ENCODE measurements around the gene GPR82.
"Not testable (repeated sequence)": the region's sequence is repeated elsewhere in the genome, so short reads cannot be mapped to it uniquely, and the experiment has no call there.

The GPR82 gene, protein sequence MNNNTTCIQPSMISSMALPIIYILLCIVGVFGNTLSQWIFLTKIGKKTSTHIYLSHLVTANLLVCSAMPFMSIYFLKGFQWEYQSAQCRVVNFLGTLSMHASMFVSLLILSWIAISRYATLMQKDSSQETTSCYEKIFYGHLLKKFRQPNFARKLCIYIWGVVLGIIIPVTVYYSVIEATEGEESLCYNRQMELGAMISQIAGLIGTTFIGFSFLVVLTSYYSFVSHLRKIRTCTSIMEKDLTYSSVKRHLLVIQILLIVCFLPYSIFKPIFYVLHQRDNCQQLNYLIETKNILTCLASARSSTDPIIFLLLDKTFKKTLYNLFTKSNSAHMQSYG

DNA sequence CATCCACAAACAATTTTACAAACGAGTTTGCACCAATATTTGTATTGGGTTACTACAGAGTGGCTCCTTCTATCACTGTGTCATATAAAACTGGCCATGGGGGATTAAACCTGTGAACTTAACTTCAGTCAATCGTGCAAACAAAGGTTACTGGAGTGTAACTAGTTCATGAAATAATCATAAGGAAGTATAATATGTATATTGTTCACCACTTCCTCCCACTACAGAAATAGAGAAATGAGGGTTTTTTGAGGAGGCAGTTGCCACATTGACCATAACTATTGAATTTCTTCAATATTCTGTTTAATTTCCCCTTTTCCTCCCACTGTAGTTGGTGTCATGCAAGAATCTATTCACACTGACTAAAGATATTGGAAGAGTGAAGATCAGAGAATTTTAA, at the start of gene GPR82:
Gene GPR82, plus strand, starts transcription at position 356 of the 400 bp plus-strand sequence. CDS start 2,846 bp downstream, outside the sequence.
- DNase-seq (ENCODE audit: low read depth in 3 of 3) = no peak

DNA sequence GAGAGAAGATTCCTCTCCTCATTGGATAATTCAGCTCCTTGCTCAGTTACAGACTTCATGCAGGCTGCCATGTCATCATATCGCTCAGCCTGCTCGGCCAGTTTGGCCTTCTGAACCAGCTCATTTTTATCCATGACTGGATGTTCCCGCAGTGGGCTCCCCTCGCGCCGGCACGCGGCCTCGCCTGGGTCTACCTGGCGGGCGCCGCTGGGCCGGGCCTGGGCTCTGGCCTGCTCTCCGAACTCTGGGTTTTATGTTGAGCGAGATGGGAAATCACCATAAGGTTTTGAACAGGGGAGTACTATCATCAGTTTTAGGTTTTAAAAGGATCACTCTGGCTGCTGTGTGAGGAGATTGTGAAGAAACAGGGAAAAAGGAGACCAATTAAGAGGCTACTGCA, 47.6 kb upstream of the GPR82 start:
- DNase-seq (ENCODE audit: low read depth in 3 of 3) = not testable (repeated sequence)

DNA sequence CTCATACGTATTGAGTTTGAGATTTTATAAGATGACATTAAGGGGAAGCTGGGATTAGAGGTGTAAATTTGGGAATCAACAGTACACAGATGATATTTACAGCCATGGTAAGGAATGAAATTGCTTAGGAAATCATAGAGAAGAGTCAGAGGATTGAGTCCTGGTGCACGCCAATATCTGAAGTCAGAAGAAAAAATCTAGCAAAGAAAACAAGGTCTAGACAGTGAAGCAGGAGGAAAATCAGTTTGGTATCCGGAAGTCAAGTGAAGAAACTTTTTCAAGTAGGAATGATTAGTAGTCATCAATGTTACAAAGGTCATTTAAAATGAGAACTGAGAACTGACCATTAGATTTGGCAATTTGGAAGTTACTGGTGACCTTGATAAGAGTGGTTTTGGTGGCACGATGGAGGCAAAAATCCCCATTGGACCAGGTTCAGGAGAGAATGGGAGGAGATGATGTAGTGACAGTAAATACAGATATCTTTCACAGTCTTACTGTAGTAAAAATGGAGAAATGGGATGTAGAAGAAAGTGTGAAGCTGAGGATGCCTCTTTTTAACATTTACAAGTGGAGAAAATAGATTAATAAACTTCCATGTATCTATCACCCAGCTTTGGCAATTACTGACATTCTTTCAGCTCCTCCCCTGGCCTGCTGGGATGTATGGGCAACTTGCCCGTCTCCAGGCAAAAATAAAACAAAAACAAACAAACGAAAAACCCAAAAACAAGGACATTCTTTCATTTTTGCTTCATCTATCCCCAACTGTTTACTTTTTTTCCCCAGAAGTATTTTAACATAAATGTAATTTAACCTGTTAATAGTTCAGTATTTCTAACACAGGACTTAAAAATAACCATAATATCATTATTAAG, 46.6 kb upstream of the GPR82 start:
- no peak for DNase-seq (ENCODE audit: low read depth in 3 of 3)

DNA sequence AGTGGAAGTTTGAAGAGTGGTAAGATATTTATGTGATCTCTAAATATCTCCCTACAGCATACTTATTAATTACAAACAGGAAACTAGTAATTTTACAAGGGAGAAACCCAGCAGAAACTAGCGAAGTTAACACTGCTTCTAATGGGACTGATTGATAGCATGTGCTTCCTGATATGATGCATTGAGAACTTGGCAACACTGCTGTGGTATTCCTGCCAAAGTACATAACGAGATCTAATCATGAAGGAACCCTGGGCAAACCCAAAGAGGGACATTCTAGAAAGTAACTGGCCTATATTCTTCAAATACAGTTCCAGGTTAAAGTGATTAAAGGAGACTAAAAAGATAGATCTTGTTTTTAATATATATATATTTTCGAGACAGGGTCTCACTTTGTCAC, 39.8 kb upstream of the GPR82 start:
- DNase-seq (ENCODE audit: low read depth in 3 of 3) = no peak

DNA sequence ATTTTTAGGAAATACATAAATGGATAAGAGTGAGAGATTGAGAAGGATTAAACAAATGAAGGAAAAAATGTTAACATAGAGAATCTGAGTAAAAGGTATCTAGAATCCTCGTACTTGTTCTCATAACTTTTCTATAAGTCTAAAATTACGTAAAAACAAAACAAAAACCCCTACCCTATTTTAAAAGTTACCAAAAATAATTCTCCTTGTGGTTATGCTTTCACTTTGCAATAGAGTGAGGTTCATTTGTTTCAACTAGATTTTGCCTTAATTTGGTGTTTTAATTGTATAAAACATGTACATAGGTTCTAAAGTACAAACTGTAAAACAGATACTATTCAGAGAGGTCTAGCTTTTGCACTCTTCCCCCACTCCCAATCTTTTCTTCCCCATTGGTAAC, 39.0 kb upstream of the GPR82 start:
- no peak for DNase-seq (ENCODE audit: low read depth in 3 of 3)

DNA sequence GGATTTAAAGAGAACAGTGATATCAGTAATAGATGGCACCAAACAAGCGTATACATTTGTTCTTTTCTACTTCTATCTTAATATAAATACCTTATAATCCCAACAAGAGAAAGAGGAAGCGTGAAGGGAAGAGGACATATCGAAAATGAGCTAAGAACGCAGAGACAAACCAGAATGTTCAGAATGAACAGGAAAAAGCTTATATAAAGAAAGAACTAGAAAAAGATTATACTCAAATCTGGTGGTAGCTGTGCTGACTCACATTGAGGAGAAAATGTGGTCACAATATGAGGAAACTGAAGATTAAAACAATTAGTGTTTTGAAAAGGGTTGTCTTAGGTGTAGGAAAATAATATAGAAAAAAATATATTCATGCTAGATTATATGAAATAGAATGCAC, 37.2 kb upstream of the GPR82 start:
- DNase-seq (ENCODE audit: low read depth in 3 of 3) = no peak

DNA sequence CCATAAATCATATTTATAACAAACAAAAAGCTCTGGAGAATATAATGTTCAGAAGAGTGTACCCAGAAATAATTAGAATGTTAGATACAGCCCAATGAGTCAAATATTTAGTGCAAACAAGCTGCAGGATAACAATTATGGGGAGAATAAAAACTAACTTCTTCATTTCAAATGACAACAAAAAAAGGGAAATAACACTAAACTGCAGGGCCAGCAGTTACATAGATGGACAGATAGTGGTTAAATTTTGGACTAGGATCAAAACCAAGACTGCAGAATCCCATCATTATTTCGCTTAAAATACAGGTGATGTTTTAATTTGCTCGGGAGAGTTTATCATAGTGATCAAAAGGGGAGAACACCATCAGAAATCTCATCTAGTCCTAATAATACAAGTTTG, 35.8 kb upstream of the GPR82 start:
- no peak for DNase-seq (ENCODE audit: low read depth in 3 of 3)

DNA sequence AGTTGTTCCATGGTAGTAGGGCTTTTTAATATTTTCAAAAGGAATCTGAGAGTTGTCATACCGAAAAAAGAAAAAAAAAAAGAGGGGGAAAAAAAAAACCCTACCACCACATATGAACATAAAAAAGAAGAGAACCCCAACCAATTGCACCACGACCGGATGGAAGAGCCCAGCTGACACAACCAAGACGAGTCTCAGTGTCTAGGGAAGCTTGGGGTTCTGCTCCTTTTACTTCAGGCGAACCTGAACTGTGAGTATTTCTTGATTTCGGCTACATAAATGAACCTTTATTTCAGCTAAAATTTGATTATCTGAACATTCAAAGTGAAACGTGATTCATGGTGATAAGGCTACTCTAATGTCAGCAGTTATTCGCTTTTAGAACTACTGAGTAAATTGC, 35.1 kb upstream of the GPR82 start, which contains the start of gene GPR34:
Gene GPR34, plus strand, starts transcription at position 139 of the 400 bp plus-strand sequence. CDS start 6,661 bp downstream, outside the sequence.
- DNase-seq (ENCODE audit: low read depth in 3 of 3) = peak in 1 of 3 experiments; percentile 32

DNA sequence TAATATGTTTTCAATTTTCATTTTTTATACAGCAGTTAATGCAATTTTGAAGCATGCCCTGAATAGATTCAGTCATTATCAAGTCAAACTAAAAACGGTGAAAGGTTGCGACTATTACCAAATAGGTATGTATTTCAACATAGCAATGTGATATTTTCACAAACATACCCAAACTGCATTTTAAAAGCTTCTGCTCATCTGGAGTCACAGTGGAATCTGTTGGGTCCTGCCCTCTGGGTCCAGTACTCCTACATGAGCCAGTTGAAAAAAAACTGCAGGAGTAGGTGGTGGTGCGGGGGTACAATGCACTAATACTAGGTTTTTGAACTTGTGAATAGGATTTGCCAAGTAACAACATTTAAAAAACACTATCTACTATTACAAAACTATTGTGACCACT, 34.3 kb upstream of the GPR82 start:
- DNase-seq (ENCODE audit: low read depth in 3 of 3) = no peak

DNA sequence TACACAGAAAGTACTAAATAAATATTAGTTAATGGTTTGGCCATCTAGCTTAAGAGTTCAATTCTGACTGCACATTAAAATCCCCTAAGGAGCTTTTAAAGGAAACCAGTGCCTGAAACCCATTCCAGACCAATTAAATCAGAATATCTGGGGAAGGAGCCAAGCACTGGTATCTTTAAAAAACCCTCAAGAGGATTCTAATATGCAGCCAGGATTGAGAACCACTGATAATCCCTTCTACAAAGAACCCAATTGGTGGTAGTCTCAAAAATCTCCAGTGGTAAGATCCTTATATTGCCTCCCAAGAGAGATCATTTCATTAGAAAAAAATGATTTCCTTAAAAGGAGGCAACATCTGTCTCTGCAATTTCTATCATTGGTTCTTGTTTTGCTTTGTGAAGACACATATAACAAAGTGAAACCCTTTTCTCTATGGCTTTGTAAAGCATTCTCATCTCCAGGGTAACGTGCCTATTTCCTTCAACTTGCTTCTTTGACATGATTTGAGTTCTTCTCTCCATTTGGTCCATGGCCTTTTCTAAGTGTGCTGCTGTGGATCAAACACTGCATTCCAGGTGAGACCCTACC, 31.7 kb upstream of the GPR82 start:
- no peak for DNase-seq (ENCODE audit: low read depth in 3 of 3)

DNA sequence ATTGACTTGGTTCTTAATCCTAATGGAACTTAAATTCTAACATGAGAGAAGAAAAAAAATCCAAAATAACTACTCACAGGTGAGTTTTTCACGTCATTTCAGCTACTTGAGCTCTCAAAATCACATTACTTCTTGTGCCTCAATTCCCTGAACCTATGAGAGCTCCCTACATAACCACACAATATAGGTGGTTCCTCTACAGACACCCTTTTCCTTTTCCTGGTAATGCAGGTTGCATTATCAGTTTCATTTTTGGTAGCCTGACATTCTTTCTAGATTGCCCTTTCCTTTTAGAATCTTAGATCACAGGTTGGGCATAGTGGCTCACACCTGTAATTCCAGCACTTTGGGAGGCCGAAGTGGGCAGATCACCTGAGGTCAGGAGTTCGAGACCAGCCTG, 31.0 kb upstream of the GPR82 start:
- DNase-seq (ENCODE audit: low read depth in 3 of 3) = no peak

DNA sequence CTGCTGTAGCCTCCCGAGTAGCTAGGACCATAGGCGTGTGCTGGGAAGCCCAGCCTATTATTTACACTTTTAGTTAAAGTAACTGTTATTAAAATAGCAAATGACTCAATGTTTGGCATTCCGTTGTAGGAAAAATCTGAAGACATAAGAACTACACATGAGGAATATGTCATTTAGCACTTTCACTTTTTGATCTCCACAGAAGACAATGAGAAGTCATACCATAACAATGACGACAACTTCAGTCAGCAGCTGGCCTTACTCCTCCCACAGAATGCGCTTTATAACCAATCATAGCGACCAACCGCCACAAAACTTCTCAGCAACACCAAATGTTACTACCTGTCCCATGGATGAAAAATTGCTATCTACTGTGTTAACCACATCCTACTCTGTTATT, 28.6 kb upstream of the GPR82 start:
- no peak for DNase-seq (ENCODE audit: low read depth in 3 of 3)

DNA sequence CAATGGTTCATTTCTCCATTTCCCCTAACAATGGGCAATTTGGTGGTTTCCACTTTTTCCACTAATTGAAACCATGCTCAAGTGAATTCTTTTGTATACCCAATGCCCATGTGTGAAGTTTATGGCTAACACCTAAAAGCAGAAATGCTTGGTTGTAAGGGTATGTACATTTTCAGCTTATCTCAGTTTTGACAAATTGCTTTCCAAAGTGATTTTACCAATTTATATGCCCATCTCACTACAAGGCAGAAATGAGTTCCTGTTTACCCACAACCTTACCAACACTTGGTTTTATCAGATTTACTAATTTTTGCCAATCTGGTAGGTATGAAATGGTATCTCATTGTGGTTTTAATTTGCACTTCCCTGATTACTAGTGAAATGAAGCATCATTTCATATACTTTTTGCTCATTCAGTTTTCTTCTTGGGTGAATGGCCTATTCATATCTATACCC, 20.4 kb upstream of the GPR82 start:
- no peak for DNase-seq (ENCODE audit: low read depth in 3 of 3)

DNA sequence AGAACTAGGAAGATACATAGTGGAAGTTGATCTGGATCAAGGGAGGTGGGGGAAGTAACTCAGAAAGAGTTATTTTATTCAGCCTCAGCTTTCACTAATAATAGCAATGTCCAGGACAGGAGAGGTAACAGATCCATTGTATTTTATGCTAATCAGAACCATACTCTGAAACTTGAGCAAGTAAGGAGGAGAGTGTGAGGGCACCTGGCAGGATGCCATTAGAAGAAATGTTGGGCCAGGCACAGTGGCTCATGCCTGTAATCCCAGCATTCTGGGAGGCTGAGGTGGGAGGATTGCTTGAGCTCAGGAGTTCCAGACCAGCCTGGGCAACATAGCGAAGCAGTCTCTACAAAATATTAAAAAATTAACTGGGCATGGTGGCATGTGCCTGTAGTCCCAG, 18.9 kb upstream of the GPR82 start:
- no peak for DNase-seq (ENCODE audit: low read depth in 3 of 3)

DNA sequence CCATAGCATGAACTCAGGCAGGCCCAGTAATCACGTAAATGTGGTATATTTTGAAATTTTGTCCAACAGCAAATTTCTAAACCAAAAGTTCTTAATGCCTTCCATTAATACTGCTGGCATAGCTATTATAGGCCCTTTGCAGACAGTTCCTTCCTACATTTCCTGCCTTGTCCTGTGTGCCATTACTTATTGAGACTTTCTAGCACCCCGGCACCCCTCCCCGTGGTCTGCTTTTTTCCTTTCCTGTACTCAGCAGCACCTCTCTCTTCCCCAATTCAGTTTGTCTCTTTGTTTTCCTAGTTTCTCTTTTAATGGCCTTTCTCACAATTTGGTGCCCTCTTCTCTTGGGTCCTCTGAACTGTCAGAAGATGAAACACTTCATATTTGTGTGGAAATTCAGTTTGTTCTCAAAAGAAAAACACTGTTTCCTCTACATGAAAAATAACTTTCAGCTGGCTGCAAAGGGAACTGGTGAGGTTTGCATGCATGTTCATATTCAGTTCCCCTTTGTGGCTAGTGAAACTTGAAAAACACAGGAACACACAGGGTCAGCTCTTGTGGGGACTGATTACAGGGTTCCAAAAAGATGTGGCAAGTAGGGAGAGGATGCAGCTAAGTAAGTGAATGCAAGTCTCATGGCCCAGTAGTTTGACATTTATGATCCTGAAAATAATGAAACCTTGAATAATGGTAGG, 18.2 kb upstream of the GPR82 start:
- DNase-seq (ENCODE audit: low read depth in 3 of 3) = no peak

DNA sequence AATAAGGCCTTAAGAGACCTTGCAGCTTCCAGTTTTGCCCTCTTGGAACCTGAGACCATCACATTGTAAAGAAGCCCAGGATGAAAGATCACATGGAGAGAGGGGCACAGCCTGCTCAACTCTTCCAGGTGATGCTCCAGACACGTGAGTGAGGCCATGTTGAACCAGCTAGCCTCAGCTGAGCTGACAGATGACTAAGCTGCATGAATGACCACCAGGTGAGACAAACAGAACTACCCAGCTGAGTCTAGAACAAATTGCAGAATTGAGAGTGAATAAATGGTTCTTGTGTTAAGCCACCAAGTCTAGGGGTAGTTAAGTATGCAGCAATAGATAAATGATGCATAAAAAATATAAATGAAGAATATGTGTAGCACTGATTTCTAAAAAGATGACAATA, 16.8 kb upstream of the GPR82 start:
- DNase-seq (ENCODE audit: low read depth in 3 of 3) = no peak

DNA sequence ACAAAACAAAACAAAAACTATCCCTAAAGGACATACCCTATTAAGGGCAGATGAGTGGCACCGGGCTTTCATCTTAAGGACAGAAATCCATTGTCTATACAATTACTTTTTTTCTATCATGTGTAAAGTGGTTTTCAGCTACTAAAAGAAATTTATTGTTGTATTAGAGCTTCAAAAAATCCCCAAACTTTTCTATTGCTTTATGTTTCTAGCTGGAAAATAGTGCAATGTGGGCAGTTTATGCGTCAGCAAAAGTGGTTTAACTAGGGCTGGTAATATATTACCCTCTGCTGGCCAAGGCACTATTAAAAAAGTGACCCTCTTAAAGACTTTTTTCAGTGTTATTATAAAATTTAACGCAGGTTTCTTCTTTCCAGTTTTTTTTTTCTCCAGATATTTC, 15.5 kb upstream of the GPR82 start:
- no peak for DNase-seq (ENCODE audit: low read depth in 3 of 3)

DNA sequence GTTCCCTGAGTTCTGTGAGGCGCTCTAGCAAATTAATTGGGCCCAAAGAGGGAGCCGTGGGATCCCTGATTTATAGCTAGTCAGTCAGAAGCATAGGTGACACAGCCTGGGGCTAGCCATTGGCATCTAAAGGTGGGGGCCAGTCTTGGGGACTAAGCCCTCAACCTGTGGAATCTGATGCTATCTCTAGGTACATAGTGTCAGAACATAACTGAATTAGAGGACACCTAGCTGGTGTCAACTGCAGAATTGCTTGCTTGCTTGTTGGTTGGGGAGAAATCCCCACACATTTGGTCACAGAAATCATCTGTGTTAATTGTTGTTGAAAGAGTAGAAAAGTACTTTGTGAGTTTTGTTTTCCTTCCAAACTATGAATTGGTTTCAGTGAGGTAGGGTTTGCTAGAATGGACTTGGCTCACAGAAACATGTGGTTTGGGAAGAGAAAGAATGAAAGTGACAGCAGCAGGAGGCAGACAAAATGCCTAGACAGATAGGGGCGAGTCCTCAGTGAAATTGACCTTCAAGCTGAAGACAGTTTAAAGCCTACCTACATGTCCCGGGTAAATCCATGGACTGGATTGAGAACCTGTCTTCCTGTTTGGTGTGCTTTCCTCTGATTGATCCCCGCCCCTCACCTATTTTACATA, 12.8 kb upstream of the GPR82 start:
- no peak for DNase-seq (ENCODE audit: low read depth in 3 of 3)

DNA sequence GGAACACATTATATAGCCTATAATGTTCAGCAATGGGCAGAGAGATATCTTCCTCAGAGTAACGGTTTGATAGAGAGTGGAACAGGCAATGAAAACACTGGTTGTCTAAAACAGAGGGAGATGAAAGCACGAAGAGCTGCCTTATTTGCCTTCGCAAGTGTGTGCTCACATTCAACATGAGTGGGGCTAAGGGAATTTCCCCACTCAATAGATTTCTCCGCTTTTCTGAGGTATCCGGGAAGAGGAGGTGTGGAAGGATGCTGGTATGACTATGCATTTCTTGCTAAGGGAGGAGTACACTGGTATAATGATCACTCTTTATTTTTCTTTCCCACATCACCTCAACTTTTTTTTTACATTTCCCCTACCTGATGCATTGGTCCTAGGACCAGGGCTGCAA, 7.8 kb upstream of the GPR82 start:
- no peak for DNase-seq (ENCODE audit: low read depth in 3 of 3)

DNA sequence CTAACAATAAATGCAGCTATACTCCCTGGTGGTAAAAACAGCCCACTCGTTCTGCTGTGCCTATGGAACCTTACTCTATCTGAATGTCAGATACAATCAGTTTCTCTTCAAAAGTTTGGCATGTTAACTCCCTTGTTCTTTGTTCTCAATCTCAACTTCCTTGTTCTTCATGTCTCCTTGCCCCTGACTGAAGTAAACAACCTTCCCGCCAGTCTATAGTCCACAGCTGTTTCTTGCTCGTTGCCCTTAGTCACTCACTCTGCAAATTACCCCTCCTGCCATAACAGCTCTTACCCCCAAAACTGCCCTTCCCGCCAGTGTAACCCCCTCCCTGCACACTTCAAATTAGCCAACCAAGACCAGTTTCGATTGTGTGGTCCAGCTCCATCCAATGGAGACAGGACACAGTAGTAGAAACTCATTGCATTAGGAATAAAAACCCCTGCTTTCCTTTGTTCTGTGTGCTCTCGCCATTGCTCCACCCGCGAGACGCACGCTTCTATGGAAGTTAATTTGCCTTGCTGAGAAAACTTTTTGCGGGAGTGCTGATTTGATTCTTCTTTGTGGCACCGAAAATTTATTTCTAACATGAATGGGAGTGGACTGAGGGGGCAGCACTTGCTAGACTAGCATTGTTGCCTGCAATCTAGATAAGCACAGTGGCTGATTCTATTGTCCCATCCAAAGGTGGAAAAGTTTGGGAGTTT, 7.1 kb upstream of the GPR82 start:
- no peak for DNase-seq (ENCODE audit: low read depth in 3 of 3)

Measured in stimulated activated CD4-positive, alpha-beta T cell treated with anti-CD3 and anti-CD28 coated beads, TNF-alpha, amount 100 ng/mL, for 24 hours (primary cell).